GM15510 (cell line): Measurements from ENCODE around the gene PSD4.

Experiments
- POLR2A ChIP-seq: IDR thresholded peaks from 3 replicates; pipeline ENCODE4 v1.6.1; 2011; ENCODE audit warnings: borderline replicate concordance; ENCODE audit not compliant: insufficient read length; ENCODE audit errors: extremely low read depth

PSD4 gene

DNA sequence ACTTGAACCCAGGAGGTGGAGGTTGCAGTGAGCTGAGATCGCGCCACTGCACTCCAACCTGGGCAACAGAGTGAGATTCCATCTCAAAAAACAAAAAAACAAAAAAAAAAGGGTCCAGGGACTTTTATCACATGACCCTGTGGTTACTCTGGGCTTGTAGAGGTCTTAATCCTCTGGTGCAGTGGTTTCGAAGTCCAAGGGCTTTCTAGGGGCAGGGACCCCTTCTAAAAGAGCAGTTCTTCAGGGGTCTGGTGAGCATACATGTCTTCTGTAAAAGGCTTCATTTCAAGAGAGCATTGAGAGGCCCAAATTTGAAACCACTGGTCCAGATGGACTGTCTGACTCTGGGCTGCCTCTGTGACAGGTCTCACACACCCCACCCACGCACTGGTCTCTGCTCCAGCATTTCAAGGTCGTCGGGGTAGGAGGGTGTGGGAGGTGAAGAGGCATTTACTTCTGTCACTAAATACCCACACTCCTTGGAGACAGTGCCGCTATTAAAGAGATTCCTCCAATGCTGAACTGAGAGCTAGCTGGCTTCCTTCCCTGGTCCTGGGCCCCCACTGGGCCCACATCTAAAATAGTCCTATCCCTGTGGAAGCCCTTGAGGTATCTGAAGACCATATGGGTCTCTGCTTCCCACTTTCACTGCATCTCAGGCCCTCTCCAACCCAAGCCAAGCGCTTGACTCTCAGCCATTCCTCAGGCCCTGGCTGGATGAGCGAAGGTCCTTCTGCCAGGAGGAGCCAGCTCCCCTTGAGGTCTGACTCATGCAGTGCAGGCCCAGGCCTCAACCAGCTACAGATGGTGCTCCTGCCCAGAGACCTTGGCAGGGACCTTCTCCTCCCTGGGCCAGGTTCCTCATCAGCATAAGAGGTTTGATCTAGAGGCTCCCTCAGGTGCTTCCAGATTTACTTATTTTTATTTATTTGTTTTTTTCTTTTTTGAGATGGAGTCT is 60.1 kb downstream of the PSD4 start:
- no peak for TF ChIP-seq POLR2A

DNA sequence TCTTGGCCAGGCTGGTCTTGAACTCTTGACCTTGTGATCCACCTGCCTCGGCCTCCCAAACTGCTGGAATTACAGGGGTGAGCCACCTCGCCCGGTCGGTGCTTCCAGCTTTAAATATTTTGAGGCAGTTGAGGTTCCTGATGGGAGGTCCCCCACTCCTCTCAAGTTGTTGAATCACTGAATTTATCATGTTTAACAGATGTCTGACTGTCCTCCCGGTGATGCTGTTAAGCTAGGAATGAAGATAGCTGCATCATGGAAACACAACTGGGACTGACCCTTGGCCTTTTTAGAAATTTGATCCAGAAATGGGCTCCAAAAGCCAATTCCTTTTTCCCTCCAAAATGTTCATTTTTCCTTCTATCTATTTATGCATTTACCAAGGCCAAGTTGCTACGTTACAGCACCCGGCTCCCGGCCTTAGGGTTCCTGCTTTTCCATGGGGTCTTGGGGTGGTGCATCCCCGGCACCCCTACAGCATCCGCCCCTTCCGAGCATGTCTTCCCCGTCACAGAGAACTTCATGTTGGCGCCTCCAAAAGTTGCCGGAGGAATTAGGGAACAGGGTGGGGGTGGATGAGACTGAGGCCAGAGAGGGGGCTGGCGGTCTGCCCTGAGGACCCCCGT is 61.1 kb downstream of the PSD4 start:
- no peak for TF ChIP-seq POLR2A

DNA sequence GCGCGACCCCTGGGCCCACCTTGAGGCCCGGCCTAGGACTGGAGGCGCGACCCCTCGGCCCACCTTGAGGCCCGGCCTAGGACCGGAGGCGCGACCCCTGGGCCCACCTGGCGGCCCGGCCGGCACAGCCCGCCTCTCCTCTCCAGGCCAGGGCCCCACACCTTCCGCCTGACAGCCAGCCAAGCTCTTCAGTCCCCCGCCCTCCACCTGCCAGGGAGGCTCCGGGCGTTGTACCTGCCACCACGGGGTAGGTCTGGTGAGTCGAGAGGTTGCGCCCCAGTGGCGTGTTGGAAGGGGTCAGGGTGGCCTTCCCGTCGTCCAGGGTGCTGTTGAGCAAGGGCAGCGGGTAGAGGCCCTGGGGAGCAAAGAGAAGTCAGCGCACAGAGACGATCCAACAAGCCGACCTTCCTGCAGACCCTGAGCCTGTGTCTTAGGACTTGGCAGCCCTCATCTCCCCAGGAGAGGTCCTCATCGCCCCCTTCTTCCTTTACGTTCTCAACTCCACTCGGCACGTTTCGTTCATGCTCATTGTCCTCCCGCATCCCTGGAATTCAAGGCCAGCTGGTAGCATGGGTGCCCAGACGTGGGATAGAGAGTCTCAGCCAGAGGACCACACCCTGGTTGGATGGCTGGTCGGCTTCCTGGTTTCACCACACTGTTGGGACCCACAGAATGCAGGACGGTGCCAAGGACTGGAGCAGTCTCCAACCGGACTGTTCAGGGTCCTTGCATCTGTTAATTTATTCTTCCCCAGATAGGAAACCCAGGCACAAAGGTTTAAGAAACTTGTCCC is 62.8 kb downstream of the PSD4 start:
- no peak for TF ChIP-seq POLR2A

DNA sequence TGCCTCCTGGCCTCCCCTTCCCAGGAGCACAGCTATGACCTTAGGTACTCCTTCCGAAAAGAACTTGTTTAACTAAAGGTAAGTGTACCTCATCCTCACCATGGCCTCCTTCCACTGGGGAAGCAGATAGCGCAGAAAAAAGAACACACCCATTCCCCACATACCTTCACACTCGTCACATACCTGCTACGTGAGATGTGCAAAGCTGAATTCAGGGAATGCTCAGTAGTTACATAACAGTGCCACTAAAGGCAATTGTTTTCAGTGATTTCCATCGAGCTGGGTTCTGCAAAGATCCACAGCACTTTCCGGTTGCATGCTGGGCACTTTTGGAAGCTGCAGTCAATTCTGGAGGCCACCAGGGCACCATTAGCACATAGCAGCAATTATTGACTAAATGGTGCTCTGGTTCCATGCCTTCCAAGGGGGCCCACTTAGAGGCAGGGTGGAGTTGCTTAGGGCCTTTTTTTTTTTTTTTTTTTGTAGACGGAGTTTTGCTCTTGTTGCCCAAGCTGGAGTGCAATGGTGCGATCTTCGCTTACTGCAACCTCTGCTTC is 63.9 kb downstream of the PSD4 start:
- no peak for TF ChIP-seq POLR2A

DNA sequence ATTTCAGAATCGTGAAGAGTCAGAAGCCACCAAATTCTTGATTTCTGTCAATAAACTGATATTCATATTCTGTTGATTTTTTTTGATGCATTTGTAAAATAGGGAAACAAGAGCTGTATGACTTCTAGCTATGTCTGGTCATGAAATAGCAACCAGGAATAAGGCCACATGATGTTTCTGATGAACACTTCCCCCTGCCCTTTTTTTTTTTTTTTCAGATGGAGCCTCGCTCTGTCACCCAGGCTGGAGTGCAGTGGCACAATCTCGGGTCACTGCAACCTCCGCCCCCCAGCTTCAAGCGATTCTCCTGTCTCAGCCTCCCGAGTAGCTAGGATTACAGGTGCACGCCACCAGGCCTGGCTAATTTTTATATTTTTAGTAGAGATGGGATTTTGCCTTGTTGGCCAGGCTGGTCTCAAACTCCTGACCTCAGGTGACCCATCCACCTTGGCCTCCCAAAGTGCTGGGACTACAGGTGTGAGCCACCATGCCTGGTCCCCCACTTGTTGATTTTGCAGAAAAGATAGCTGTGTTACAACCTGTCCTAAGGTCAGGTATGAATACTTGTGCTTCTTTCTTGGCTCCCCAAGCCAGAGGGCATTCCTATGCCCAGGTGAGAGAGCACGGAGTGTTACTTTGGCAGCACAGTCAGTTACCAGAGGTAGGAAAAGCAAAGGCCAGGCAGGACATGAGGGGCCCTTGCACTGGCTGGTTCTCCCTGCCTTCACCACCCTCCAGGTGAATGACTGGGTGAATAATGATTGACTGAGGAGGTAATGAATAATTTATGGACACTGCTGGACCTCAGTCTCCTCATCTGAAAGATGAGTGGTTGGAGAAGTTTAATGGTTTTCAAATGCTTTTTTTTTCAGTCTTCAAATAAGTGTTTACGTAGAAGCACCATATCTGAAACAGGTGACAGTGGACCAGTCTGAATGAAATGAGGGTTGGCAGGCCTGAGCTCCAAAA is 65.4 kb downstream of the PSD4 start:
- no peak for TF ChIP-seq POLR2A

DNA sequence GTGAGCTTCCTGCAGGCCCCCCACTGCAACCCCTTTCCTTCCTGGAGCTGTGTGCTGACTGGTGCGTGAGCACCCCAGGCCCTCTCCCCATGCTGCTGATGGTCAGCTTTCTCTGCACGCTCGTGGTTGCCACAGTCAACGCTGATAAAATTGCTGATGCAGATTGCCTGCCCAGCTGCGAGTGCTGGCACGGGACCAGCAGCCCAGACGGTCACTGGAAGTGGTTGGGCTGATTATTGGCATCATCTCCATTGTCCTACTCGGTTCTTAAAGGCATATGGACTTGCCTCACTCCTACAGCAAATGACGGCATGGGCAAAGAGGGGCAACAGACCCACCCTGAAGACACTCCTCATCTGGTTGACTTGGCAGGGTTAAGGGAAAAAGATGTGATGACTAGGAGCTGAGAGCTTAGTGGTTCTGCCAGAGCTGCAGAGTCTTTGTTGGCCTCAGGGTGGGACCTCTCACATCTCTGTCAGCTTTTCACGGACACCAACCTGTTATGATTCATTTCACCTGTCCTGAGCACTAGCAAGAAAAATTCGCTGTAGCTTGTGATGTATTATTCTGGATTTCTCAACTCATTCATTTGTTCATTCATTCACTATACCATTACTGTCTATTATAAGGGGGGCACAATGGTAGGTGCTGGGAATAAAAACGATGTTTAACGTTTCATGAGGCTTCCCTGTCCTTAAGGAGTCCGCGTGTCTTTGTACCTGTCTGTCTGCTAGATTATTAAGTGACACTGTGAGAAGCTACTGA is 66.6 kb downstream of the PSD4 start:
- TF ChIP-seq POLR2A, result no peak

DNA sequence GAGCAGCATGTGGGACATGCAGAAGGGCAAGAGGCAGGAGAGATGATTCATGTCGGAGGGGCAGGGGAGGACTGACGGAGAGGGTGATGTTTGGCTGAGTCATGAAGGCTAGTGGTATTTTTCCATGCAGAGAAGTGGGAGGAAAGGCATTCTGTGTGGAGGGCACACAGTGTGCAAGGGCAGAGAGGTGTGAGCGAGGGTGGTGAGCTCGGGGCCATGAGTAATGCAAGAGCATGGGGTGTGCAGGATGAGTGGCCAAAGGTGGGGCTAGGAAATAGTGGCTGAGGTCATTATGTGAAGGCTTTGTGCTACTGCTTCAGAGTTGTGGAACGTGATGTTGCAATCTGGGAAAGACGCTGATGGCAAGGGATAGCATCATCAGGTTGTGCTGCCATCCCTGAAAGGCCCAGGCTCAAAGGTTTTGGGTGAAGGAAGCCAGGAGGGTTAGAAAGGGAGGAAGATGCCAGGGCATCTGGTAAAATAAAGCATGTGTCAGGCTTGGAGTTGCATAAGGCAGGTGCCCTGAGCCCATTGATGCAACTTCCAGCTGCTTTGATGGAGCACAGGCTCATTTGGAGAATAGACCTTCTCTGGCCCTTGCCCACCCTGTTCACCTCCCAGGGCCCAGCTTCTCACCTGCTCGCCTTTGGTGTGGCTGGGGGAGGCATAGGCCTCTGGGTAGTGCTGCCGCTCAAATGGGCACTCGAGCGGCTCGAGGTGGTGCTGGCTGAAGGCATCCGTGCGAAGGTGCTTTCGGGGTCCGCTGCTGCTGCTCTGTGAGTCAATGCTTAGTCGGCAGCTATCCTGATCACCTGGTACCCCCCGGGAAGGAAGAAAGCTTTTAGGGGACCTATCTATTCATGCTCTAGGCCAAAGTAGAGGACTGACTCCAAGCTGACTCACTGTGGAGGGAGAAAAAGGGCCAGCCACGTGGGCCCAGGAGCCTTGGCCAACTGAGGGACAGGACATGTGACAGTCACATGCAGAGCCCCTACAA is 67.4 kb downstream of the PSD4 start:
- no peak for TF ChIP-seq POLR2A

DNA sequence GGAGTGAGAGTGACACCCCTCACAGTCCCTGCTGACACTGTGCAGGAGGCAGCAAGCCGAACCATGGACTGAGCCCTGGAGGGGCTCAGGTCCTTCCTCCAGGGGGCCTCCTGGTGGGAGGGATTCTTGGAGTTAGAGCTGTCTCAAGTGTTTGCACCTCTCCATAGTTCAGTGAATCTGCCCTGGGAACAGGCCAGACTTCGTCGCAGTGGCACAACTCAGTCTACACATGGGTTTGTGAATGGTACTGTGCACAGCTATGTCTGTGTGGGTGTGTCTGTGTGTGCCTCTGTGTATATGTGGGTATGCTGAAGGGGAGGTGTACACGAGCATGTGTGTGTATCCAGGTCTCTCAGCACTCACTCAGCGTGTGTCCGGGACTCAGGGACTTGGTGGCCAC is 68.6 kb downstream of the PSD4 start:
- no peak for TF ChIP-seq POLR2A

DNA sequence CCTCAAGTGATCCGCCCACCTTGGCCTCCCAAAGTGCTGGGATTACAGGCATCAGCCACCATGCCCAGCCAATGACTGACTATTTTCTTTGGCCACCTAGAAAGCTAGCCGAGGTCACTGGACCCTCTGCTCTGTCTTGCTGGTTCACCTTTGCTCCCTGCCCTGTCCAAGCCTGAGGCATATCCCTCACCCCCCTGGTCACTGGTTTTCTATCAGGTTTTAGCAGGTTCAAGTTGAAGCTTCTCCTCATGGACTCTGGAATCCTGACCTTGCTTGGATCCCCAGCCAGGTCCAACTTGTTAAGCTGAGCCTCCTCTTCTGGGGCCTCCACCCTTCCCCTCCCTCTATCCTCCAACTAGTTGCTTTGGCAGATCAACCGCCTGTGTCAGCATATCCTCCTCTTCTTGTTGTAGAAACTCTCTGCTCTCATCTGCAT is 71.5 kb downstream of the PSD4 start:
- TF ChIP-seq POLR2A, result no peak

DNA sequence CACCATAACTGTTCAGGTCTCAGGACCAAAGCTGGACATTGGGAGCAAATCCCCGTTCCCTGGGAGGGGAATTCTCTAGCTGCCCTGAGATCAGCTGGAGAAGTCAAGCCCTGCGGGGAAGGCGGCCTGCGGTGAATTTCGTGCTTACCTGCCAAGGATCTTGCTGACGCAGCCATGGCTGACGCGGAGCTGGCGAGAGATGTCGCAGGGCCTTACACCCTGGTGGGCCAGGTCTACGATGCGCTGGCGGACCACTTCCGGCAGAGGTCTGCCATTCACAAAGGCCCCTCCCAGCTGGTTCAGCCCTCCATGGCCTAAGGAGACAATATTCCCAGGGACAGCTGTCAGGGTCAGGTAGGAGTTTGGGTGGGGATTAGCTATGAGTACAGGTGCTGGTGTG is 72.8 kb downstream of the PSD4 start:
- no peak for TF ChIP-seq POLR2A

DNA sequence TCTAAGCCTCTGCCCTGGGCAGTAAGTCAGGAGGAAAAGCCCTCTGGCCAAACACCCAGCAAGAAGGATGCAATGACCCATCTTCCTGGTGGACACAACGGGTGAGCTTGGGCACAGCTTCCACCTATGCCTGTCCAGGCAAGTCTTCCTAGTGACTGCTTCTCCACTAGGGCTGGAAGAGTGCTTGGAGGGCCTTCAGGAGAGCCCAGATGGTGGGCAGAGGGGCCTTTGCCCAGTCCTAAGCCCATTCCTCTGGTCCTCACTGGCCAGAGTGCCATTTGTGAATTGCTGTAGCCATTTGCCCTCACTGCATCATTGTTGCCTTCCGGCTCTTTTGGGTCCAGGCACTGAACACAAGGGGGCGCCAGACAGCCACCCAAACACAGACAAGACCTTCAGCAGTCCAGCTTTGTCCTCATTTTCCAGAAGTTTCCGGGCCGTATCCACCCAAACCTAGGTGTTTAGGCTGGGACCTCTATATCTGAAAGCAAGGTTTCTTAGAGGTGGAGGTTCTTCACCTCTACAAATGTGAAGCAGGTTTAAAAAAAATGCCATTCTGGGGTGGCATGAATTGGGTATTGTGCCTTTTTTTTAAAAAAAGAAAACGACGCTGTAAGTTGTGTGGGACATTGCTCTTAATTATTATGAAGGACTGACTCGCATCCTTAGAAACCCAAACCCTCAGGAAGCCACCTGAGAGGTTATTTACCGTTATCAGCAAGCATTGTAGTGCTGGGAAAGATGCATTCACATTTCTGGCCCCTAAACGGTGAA is 75.4 kb downstream of the PSD4 start:
- TF ChIP-seq POLR2A, result no peak
